Skeletal muscle cell (primary cell): Measurements from ENCODE around the gene TACC2.

Source experiments
- DNase-seq: peaks from one replicate; pipeline ENCODE4 v3.0.0-alpha.2; 2010; ENCODE audit warnings: low read depth
- H3K4me3 ChIP-seq: 2 replicates; pipeline ENCODE4 v1.5.1; 2011; ENCODE audit warnings: low read depth, mild to moderate bottlenecking, control low read depth, low read length, moderate library complexity

The TACC2 gene

GRCh38 chr10:122273966-122274545 lies 285.1 kb downstream of the TACC2 start:
- no peak for DNase-seq
- no peak overlapping the region for H3K4me3 ChIP-seq

GRCh38 chr10:122276611-122277208 lies 287.7 kb downstream of the TACC2 start:
- no peak for DNase-seq

GRCh38 chr10:122277526-122278136 lies 288.7 kb downstream of the TACC2 start:
- no peak overlapping the region for H3K4me3 ChIP-seq
- no peak for DNase-seq

More at GRCh38 chr10:122276611-122277208, 287.7 kb downstream of the TACC2 start:
- no peak overlapping the region for H3K4me3 ChIP-seq

GRCh38 chr10:122279725-122280141 lies 290.8 kb downstream of the TACC2 start:
- no peak overlapping the region for H3K4me3 ChIP-seq
- no peak for DNase-seq

- no peak overlapping the region for H3K4me3 ChIP-seq
- DNase-seq = no peak
Observed at GRCh38 chr10:122280156-122280555, 291.2 kb downstream of the TACC2 start.

GRCh38 chr10:122281018-122281626 lies 292.2 kb downstream of the TACC2 start:
- DNase-seq = no peak

GRCh38 chr10:122281751-122282150 lies 292.8 kb downstream of the TACC2 start:
- no peak overlapping the region for H3K4me3 ChIP-seq
- no peak for DNase-seq

More at GRCh38 chr10:122281018-122281626, 292.2 kb downstream of the TACC2 start:
- H3K4me3 ChIP-seq = no peak overlapping the region

GRCh38 chr10:122282253-122282671 lies 293.3 kb downstream of the TACC2 start:
- no peak for DNase-seq
- H3K4me3 ChIP-seq = no peak overlapping the region

- DNase-seq = no peak
- no peak overlapping the region for H3K4me3 ChIP-seq
Observed at GRCh38 chr10:122282909-122283308, 293.9 kb downstream of the TACC2 start.

GRCh38 chr10:122285506-122286444 lies 296.8 kb downstream of the TACC2 start:
- no peak overlapping the region for H3K4me3 ChIP-seq
- no peak for DNase-seq

- peak; percentile 51 for DNase-seq
- no peak overlapping the region for H3K4me3 ChIP-seq
Observed at GRCh38 chr10:122286867-122287266, 297.9 kb downstream of the TACC2 start.

GRCh38 chr10:122287570-122287969 lies 298.6 kb downstream of the TACC2 start:
- no peak for DNase-seq
- no peak overlapping the region for H3K4me3 ChIP-seq

GRCh38 chr10:122288262-122288661 lies 299.3 kb downstream of the TACC2 start:
- no peak for DNase-seq
- H3K4me3 ChIP-seq = no peak overlapping the region

GRCh38 chr10:122288917-122289316 lies 300.0 kb downstream of the TACC2 start:
- no peak overlapping the region for H3K4me3 ChIP-seq
- DNase-seq = no peak

- H3K4me3 ChIP-seq = no peak overlapping the region
- DNase-seq = no peak
Observed at GRCh38 chr10:122290334-122290733, 301.4 kb downstream of the TACC2 start.

- no peak for DNase-seq
- H3K4me3 ChIP-seq = no peak overlapping the region
Observed at GRCh38 chr10:122290833-122291532, 302.0 kb downstream of the TACC2 start.

GRCh38 chr10:122291739-122292138 lies 302.8 kb downstream of the TACC2 start:
- no peak for DNase-seq

GRCh38 chr10:122292376-122292775 lies 303.4 kb downstream of the TACC2 start:
- no peak overlapping the region for H3K4me3 ChIP-seq
- DNase-seq = no peak

More at GRCh38 chr10:122291739-122292138, 302.8 kb downstream of the TACC2 start:
- no peak overlapping the region for H3K4me3 ChIP-seq
